ENCODE data around the gene NHLH1. TPM values are rescaled to one million over a fixed set of nuclear protein-coding genes. Genes with fewer than 3 reads are reported as not detected.

Gene NHLH1
- total and polyA plus RNA-seq, 2 of the 13 experiments (the other 11 are each of a cell fraction or from before 2014, with no cell fraction given): 0.11 to 0.57 TPM

- DNase-seq (ENCODE audit: low spot score): no peak
- Histone ChIP-seq H3K4me1 (ENCODE audit: insufficient read depth, low read length) (peaks cover 7% of the 10 kb centered on the region; the same call in 1 of the 2 replicates), H2AFZ (ENCODE audit: low read length) (no peak overlapping the region), H4K20me1 (ENCODE audit: insufficient read depth, low read length) (no peaks in the 10 kb centered on the region), H3K9me3 (ENCODE audit: low read length) (no peaks in the 10 kb centered on the region), H3K79me2 (ENCODE audit: insufficient read depth, low read length) (no peaks in the 10 kb centered on the region), H3K4me2 (ENCODE audit: low read depth, low read length) (no peak overlapping the region), H3K9ac (ENCODE audit: insufficient read depth, low read depth, low read length) (no peak overlapping the region), H3K27me3 (ENCODE audit: control insufficient read depth in 1 of 2, insufficient read depth in 2 of 2, low read length in 2 of 2) (peaks cover 14 to 65% of the 10 kb centered on the region in 2 experiments), H3K36me3 (replicated peaks in 1 of 2; ENCODE audit: control insufficient read depth in 1 of 2, insufficient read depth in 2 of 2, low read length in 2 of 2) (no peaks in the 10 kb centered on the region), H3K27ac (ENCODE audit: extremely low read length, insufficient read depth, low read length) (no peak overlapping the region), H3K4me3 (replicated peaks in 1 of 3; ENCODE audit: insufficient read depth in 1 of 3, low read depth in 2 of 3, low read length in 3 of 3) (no peak overlapping the region)
- ChIA-PET POLR2A (no interaction called here), CTCF (ENCODE audit: low intra/inter-chr PET ratio, low total read pairs) (no interaction called here)
- no peak for ATAC-seq
- no TSS peak for BruUV-seq (replicated peaks)
- FAIRE-seq: no peak
- intact Hi-C loops (cut with micrococcal nuclease; ENCODE audit: unreplicated experiment): no loop called here
- WGBS (ENCODE audit: low lambda C conversion rate): 91% methylated on average over 2 of the region's 2 CpGs
- in situ Hi-C loops (cut with HindIII; ENCODE audit: extremely low pct_ligation_motif_present, low pct_unique_long_range_greater_than_20kb): no loop called here
- TF ChIP-seq POLR2G (IDR thresholded peaks at IDR 0.05; ENCODE audit: low read depth, low read length): no peak
- no peak for TF ChIP-seq HDAC2 (CRISPR knock-in tag; IDR thresholded peaks at IDR 0.05)
- TF ChIP-seq, protein P1, sequence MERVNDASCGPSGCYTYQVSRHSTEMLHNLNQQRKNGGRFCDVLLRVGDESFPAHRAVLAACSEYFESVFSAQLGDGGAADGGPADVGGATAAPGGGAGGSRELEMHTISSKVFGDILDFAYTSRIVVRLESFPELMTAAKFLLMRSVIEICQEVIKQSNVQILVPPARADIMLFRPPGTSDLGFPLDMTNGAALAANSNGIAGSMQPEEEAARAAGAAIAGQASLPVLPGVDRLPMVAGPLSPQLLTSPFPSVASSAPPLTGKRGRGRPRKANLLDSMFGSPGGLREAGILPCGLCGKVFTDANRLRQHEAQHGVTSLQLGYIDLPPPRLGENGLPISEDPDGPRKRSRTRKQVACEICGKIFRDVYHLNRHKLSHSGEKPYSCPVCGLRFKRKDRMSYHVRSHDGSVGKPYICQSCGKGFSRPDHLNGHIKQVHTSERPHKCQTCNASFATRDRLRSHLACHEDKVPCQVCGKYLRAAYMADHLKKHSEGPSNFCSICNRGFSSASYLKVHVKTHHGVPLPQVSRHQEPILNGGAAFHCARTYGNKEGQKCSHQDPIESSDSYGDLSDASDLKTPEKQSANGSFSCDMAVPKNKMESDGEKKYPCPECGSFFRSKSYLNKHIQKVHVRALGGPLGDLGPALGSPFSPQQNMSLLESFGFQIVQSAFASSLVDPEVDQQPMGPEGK (CRISPR knock-in tag; IDR thresholded peaks at IDR 0.05): no peak
- no peak for TF ChIP-seq SMARCE1 (IDR thresholded peaks at IDR 0.05; ENCODE audit: borderline replicate concordance)
- TF ChIP-seq PRMT3 (CRISPR knock-in tag; IDR thresholded peaks at IDR 0.05; ENCODE audit: borderline replicate concordance, low read depth): no peak
- TF ChIP-seq HNRNPL (IDR thresholded peaks at IDR 0.05; ENCODE audit: low read depth, low read length): no peak
- TF ChIP-seq PHB2 (IDR thresholded peaks at IDR 0.05; ENCODE audit: partially characterized antibody): no peak
- no peak for TF ChIP-seq ZFP36 (IDR thresholded peaks at IDR 0.05; ENCODE audit: borderline replicate concordance, low read depth, low read length, partially characterized antibody)
- no peak for TF ChIP-seq BCL6 (CRISPR knock-in tag; IDR thresholded peaks at IDR 0.05)
- TF ChIP-seq NFIC (IDR thresholded peaks at IDR 0.05; ENCODE audit: low read length): no peak
- TF ChIP-seq ZNF891 (CRISPR knock-in tag; IDR thresholded peaks at IDR 0.05): no peak
- no peak for TF ChIP-seq WIZ (CRISPR knock-in tag; IDR thresholded peaks at IDR 0.05)
- TF ChIP-seq MATR3 (CRISPR knock-in tag; IDR thresholded peaks at IDR 0.05): no peak
- no peak for TF ChIP-seq ZBTB8A (CRISPR knock-in tag; IDR thresholded peaks at IDR 0.05; ENCODE audit: borderline replicate concordance, low read depth)
- no peak for TF ChIP-seq SMAD3 (CRISPR knock-in tag; IDR thresholded peaks at IDR 0.05)
- no peak for TF ChIP-seq PHF5A (CRISPR knock-in tag; IDR thresholded peaks at IDR 0.05; ENCODE audit: low read depth, unreplicated experiment)
- TF ChIP-seq ZNF720 (CRISPR knock-in tag; IDR thresholded peaks at IDR 0.05): no peak
These were observed 38.5 kb downstream of the NHLH1 start for GRCh38 chr1:160405331-160405877.
